ENCODE measurements around the gene PYCR2.

- TF ChIP-seq CTCF (IDR thresholded peaks at IDR 0.05) (no peak), ZFX (IDR thresholded peaks at IDR 0.05; ENCODE audit: borderline replicate concordance) (no peak)
Measured at GRCh38 chr1:225870911-225871310, 53.1 kb downstream of the PYCR2 start.
